Liver (tissue), 3 donors: ENCODE data around the gene TTC38.

Experiments used
- CTCF ChIP-seq: fragments of 150-350 bp; IDR thresholded peaks from 2 replicates; pipeline ENCODE4 v1.5.1; 2017; ENCODE audit warnings: improper control_type of control experiment, low read depth, low read length; ENCODE audit not compliant: missing input control
- JUND ChIP-seq, 2 donors: IDR thresholded peaks; 2 replicates each; pipeline ENCODE4 v1.6.1; 2016; ENCODE audit warnings: antibody characterized with exemption in 2 of 2
- TAF1 ChIP-seq: conservative IDR thresholded peaks from 2 replicates; pipeline ENCODE4 v1.6.1; 2016; ENCODE audit warnings: antibody characterized with exemption, mild to moderate bottlenecking
- donor health status: healthy.
- donor health status: healthy.

- TF ChIP-seq CTCF (no peak), TAF1 (no peak), JUND (IDR thresholded peaks at IDR 0.05) (no peak)
Measured at GRCh38 chr22:46225631-46226030, 42.2 kb upstream of the TTC38 start.
